Neural progenitor cell (in vitro differentiated cells): ENCODE measurements around the gene C10orf105.

Experiments used
- EZH2 ChIP-seq: fragments of 200-600 bp; sonication (generic); IDR thresholded peaks from 2 replicates; pipeline ENCODE4 v1.6.1; 2017; ENCODE audit warnings: antibody characterized with exemption, mild to moderate bottlenecking, moderate library complexity
- EZH2phosphoT487 ChIP-seq: fragments of 200-600 bp; sonication (generic); IDR thresholded peaks from 2 replicates; pipeline ENCODE4 v1.6.1; 2017; ENCODE audit warnings: antibody characterized with exemption
- TF ChIP-seq, protein P1 (sequence below): fragments of 200-600 bp; sonication (generic); IDR thresholded peaks from 2 replicates; pipeline ENCODE4 v1.5.1; 2017; ENCODE audit warnings: antibody characterized with exemption, mild to moderate bottlenecking

DNA sequence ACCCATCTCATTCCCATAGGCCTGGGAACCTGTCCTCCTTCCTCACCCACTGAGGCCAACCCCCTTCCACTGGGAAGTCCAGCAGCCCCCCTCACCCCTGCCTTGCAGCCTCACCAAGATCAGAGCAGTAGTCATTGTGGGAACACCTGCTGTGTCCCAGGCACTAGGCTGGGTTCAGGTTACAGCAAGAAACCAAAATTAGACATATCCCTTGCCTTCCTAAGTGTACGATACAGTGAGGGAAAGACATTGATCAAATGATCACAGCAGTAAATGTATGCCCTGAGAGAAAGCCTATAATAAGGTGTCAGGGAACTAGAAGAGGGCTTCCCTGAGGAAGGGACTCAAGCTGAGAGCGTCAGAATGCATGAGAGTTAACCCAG lies 17.0 kb upstream of the C10orf105 start:
- TF ChIP-seq, protein P1, sequence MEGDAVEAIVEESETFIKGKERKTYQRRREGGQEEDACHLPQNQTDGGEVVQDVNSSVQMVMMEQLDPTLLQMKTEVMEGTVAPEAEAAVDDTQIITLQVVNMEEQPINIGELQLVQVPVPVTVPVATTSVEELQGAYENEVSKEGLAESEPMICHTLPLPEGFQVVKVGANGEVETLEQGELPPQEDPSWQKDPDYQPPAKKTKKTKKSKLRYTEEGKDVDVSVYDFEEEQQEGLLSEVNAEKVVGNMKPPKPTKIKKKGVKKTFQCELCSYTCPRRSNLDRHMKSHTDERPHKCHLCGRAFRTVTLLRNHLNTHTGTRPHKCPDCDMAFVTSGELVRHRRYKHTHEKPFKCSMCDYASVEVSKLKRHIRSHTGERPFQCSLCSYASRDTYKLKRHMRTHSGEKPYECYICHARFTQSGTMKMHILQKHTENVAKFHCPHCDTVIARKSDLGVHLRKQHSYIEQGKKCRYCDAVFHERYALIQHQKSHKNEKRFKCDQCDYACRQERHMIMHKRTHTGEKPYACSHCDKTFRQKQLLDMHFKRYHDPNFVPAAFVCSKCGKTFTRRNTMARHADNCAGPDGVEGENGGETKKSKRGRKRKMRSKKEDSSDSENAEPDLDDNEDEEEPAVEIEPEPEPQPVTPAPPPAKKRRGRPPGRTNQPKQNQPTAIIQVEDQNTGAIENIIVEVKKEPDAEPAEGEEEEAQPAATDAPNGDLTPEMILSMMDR: no peak
- no peak for TF ChIP-seq EZH2
- no peak for TF ChIP-seq EZH2phosphoT487
